Neural progenitor cell (in vitro differentiated cells): ENCODE data around the gene LMF2. TPM values are rescaled to one million over a fixed set of nuclear protein-coding genes. Genes with fewer than 3 reads are reported as not detected.

Experiments
- DNase-seq: peaks from one replicate; pipeline ENCODE4 v3.0.0-alpha.2; 2016; ENCODE audit warnings: low spot score
- H2AFZ ChIP-seq: fragments of 200-600 bp; sonication (generic); replicated peaks from 2 replicates; pipeline ENCODE4 v1.6.1; 2016; ENCODE audit warnings: antibody characterized with exemption
- H3F3A ChIP-seq: fragments of 200-600 bp; sonication (generic); 2 replicates; pipeline ENCODE4 v1.6.1; 2016; ENCODE audit warnings: antibody characterized with exemption, low read depth
- H3K27ac ChIP-seq: fragments of 200-600 bp; sonication (generic); 2 replicates; pipeline ENCODE4 v1.5.1; 2016; ENCODE audit warnings: mild to moderate bottlenecking
- H3K27me3 ChIP-seq: fragments of 200-600 bp; sonication (generic); 2 replicates; pipeline ENCODE4 v1.6.1; 2016; ENCODE audit warnings: mild to moderate bottlenecking, moderate library complexity
- H3K36me3 ChIP-seq: fragments of 200-600 bp; sonication (generic); 2 replicates; pipeline ENCODE4 v1.5.1; 2016
- H3K4me1 ChIP-seq: fragments of 200-600 bp; sonication (generic); 2 replicates; pipeline ENCODE4 v1.6.1; 2016; ENCODE audit warnings: mixed run types
- H3K4me2 ChIP-seq: fragments of 200-600 bp; sonication (generic); 2 replicates; pipeline ENCODE4 v1.6.1; 2016
- H3K4me3 ChIP-seq: fragments of 200-600 bp; sonication (generic); 2 replicates; pipeline ENCODE4 v1.5.1; 2016
- H3K79me2 ChIP-seq: fragments of 200-600 bp; sonication (generic); 2 replicates; pipeline ENCODE4 v1.6.1; 2016; ENCODE audit warnings: low read depth
- H3K9ac ChIP-seq: fragments of 200-600 bp; sonication (generic); 2 replicates; pipeline ENCODE4 v1.6.1; 2016
- H3K9me3 ChIP-seq: fragments of 200-600 bp; sonication (generic); 2 replicates; pipeline ENCODE4 v1.5.1; 2016; ENCODE audit warnings: low read depth
- H4K20me1 ChIP-seq: fragments of 200-600 bp; sonication (generic); 2 replicates; pipeline ENCODE4 v1.6.1; 2016; ENCODE audit warnings: low read depth
- H3K27ac Mint-ChIP-seq: 3 replicates; pipeline ENCODE4 v1.8.0; 2021; ENCODE audit warnings: mixed read lengths
- H3K27me3 Mint-ChIP-seq: 2 replicates; pipeline ENCODE4 v1.8.0; 2022; ENCODE audit warnings: low read depth, mild to moderate bottlenecking, inconsistent platforms, moderate library complexity, mixed read lengths; ENCODE audit not compliant: insufficient read depth
- H3K36me3 Mint-ChIP-seq: 3 replicates; pipeline ENCODE4 v1.8.0; 2021; ENCODE audit warnings: mixed read lengths
- H3K4me1 Mint-ChIP-seq: 3 replicates; pipeline ENCODE4 v1.8.0; 2021; ENCODE audit warnings: mixed read lengths
- H3K4me3 Mint-ChIP-seq: 3 replicates; pipeline ENCODE4 v1.8.0; 2021; ENCODE audit warnings: mild to moderate bottlenecking, moderate library complexity, mixed read lengths
- H3K9me3 Mint-ChIP-seq: 3 replicates; pipeline ENCODE4 v1.8.0; 2020; ENCODE audit warnings: mixed read lengths
- EZH2 ChIP-seq: fragments of 200-600 bp; sonication (generic); IDR thresholded peaks from 2 replicates; pipeline ENCODE4 v1.6.1; 2017; ENCODE audit warnings: antibody characterized with exemption, mild to moderate bottlenecking, moderate library complexity
- EZH2phosphoT487 ChIP-seq: fragments of 200-600 bp; sonication (generic); IDR thresholded peaks from 2 replicates; pipeline ENCODE4 v1.6.1; 2017; ENCODE audit warnings: antibody characterized with exemption
- total RNA-seq: library from RNA; depleted of rRNA; stranded (reverse); fragments of >200 nt; gene quantifications from 2 replicates; pipeline ENCODE4 v1.2.3, GENCODE V29; 2015; ENCODE audit warnings: low replicate concordance
- TF ChIP-seq, protein P1 (sequence below): fragments of 200-600 bp; sonication (generic); IDR thresholded peaks from 2 replicates; pipeline ENCODE4 v1.5.1; 2017; ENCODE audit warnings: antibody characterized with exemption, mild to moderate bottlenecking

The LMF2 gene
- total RNA-seq, 1 donor from 2014 or later = 7.1 TPM

DNA sequence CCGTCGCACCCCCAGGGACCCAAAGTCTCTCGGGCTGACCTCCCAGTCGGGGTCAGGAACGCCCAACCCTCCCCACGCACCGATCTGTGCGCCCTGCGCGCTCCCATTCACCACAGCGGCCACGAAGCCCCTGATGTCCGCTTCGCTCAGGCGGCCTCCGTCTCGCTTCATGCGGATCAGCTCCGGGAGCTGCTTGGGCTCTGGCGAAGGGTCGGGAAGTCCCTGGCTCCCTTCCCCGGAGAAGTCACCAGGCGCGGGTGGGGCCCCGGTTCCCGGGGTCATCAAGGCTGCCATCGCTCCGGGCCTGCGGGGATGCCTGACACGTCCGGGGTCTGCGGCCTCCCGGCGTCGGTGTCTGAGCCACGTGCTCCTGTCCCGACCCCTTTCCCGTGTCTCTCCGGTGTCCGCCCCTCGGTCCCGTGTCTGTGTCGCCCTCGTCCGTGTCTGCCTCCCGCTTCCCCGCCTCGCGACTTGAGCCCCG is 22.0 kb upstream of the LMF2 start:
- no peak overlapping the region for H3K4me2 ChIP-seq
- no peak overlapping the region for H3K27ac Mint-ChIP-seq
- no peak overlapping the region for H3K27ac ChIP-seq
- H3F3A ChIP-seq = peaks cover 59% of the 10 kb centered on the region
- peak; percentile 44 for DNase-seq
- peaks cover 24% of the 10 kb centered on the region for H3K4me1 ChIP-seq
- TF ChIP-seq, protein P1, sequence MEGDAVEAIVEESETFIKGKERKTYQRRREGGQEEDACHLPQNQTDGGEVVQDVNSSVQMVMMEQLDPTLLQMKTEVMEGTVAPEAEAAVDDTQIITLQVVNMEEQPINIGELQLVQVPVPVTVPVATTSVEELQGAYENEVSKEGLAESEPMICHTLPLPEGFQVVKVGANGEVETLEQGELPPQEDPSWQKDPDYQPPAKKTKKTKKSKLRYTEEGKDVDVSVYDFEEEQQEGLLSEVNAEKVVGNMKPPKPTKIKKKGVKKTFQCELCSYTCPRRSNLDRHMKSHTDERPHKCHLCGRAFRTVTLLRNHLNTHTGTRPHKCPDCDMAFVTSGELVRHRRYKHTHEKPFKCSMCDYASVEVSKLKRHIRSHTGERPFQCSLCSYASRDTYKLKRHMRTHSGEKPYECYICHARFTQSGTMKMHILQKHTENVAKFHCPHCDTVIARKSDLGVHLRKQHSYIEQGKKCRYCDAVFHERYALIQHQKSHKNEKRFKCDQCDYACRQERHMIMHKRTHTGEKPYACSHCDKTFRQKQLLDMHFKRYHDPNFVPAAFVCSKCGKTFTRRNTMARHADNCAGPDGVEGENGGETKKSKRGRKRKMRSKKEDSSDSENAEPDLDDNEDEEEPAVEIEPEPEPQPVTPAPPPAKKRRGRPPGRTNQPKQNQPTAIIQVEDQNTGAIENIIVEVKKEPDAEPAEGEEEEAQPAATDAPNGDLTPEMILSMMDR = no peak
- TF ChIP-seq EZH2 (no peak), EZH2phosphoT487 (no peak)
- no peak overlapping the region for H3K9ac ChIP-seq
- H3K36me3 ChIP-seq = no peaks in the 10 kb centered on the region
- H3K27me3 Mint-ChIP-seq = peaks cover 57% of the 10 kb centered on the region
- no peak overlapping the region for H2AFZ ChIP-seq
- H3K27me3 ChIP-seq = peaks cover 79% of the 10 kb centered on the region
- H3K4me3 ChIP-seq = no peak overlapping the region
- H3K9me3 Mint-ChIP-seq = peaks cover 2% of the 10 kb centered on the region
- H3K9me3 ChIP-seq = no peaks in the 10 kb centered on the region
- H3K36me3 Mint-ChIP-seq = peaks cover 2% of the 10 kb centered on the region
- H3K4me3 Mint-ChIP-seq = no peak overlapping the region
- peaks cover 7% of the 10 kb centered on the region for H3K79me2 ChIP-seq
- H4K20me1 ChIP-seq = peaks cover 57% of the 10 kb centered on the region
- H3K4me1 Mint-ChIP-seq = peaks cover 30% of the 10 kb centered on the region

DNA sequence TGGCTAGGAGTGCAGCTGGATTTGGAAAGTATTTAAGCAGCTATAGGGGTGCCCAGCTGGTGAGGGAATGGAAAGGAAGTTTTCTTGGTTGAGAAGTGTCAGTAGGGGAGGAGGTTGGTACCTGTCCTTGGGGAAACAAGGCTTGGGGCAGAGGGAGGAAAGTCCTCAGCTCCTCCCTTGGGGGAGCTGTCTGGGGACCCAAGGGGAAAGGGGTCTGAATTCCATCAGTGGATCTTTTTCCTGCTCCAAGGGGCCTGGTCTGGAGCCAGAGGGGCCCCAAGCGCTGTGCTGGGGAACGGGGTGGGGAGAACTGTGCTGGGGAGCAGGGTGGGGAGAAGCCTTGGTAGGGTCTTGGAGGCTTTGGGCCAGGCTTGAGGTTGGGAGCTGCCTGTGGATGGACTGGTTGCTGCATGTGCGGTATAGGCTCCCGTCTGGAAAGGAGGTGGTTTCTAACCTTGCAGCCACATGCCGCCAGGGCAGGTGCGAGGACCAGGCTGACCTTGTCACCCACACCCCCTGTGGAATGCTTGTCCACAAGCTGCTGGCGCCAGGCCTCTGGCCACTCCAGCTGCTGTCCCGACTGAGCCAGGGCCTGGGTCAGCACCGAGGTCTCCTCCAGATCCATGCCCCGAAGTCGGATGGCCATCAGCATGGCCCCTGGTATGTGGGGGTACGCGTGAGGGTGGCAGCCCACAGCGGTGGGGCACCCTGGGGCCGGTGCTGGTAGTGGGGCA is 21.3 kb upstream of the LMF2 start:
- peaks cover 25% of the 10 kb centered on the region for H3K4me1 Mint-ChIP-seq
- Histone ChIP-seq H3K9ac (no peak overlapping the region), H3K27me3 (peaks cover 77% of the 10 kb centered on the region), H3F3A (peaks cover 64% of the 10 kb centered on the region), H3K9me3 (no peaks in the 10 kb centered on the region), H3K4me2 (no peak overlapping the region), H3K4me3 (no peak overlapping the region), H4K20me1 (peaks cover 63% of the 10 kb centered on the region), H3K27ac (no peak overlapping the region), H3K79me2 (peaks cover 9% of the 10 kb centered on the region), H3K4me1 (peaks cover 24% of the 10 kb centered on the region), H2AFZ (no peak overlapping the region), H3K36me3 (no peaks in the 10 kb centered on the region)
- TF ChIP-seq, protein P1 = no peak
- no peak for TF ChIP-seq EZH2
- no peak for TF ChIP-seq EZH2phosphoT487
- H3K36me3 Mint-ChIP-seq = peaks cover 3% of the 10 kb centered on the region
- H3K27me3 Mint-ChIP-seq = peaks cover 56% of the 10 kb centered on the region
- no peak overlapping the region for H3K27ac Mint-ChIP-seq
- no peak for DNase-seq
- H3K4me3 Mint-ChIP-seq = peak overlapping the region; percentile 80
- peaks cover 2% of the 10 kb centered on the region for H3K9me3 Mint-ChIP-seq

GRCh38 chr22:50527921-50528681 is 20.6 kb upstream of the LMF2 start:
- Histone ChIP-seq H4K20me1 (peaks cover 66% of the 10 kb centered on the region), H3F3A (peaks cover 58% of the 10 kb centered on the region), H3K9me3 (no peaks in the 10 kb centered on the region), H3K4me3 (no peak overlapping the region), H3K9ac (no peak overlapping the region), H2AFZ (no peak overlapping the region), H3K79me2 (peaks cover 9% of the 10 kb centered on the region), H3K36me3 (no peaks in the 10 kb centered on the region), H3K27ac (no peak overlapping the region), H3K27me3 (peaks cover 69% of the 10 kb centered on the region), H3K4me1 (peaks cover 24% of the 10 kb centered on the region), H3K4me2 (no peak overlapping the region)
- Mint-ChIP-seq H3K4me3 (peak overlapping the region; percentile 80), H3K9me3 (peaks cover under 1% of the 10 kb centered on the region), H3K36me3 (peaks cover 5% of the 10 kb centered on the region), H3K4me1 (peaks cover 19% of the 10 kb centered on the region), H3K27me3 (peaks cover 53% of the 10 kb centered on the region), H3K27ac (no peak overlapping the region)
- no peak for DNase-seq
- TF ChIP-seq EZH2 (no peak), EZH2phosphoT487 (no peak)
- TF ChIP-seq, protein P1 = no peak
